Measurements from ENCODE around the gene PTPN4.

DNA sequence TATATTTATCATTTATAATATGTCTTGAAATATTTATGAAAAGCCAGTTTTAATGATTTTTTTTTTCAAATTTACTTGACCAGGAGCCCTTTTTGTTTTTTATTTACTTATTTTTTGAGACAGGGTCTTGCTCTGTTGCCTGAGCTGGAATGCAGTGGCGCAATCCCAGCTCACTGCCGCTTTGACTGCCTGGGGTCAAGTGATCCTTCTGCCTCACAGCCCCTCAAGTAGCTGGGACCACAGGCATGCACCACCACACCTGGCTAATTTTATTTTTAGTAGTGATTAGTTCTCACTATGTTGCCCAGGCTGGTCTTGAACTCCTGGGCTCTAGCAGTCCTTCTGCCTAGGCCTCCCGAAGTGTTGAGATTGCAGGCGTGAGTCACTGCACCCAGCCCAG, 258.8 kb downstream of the PTPN4 start:
- TF ChIP-seq, protein P1, sequence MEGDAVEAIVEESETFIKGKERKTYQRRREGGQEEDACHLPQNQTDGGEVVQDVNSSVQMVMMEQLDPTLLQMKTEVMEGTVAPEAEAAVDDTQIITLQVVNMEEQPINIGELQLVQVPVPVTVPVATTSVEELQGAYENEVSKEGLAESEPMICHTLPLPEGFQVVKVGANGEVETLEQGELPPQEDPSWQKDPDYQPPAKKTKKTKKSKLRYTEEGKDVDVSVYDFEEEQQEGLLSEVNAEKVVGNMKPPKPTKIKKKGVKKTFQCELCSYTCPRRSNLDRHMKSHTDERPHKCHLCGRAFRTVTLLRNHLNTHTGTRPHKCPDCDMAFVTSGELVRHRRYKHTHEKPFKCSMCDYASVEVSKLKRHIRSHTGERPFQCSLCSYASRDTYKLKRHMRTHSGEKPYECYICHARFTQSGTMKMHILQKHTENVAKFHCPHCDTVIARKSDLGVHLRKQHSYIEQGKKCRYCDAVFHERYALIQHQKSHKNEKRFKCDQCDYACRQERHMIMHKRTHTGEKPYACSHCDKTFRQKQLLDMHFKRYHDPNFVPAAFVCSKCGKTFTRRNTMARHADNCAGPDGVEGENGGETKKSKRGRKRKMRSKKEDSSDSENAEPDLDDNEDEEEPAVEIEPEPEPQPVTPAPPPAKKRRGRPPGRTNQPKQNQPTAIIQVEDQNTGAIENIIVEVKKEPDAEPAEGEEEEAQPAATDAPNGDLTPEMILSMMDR (conservative IDR thresholded peaks at IDR 0.05) = no peak
- no peak for TF ChIP-seq ZFX (IDR thresholded peaks at IDR 0.05)
